Esophagus (tissue), 2 donors: ENCODE data around the gene KRT85. TPM values are rescaled to one million over a fixed set of nuclear protein-coding genes. Genes with fewer than 3 reads are reported as not detected.
A peak's percentile ranks its signal among the peaks of the same experiment; 100 is the strongest.

ENCODE experiments used
- H3K27ac ChIP-seq, 2 donors: one replicate each; pipeline ENCODE4 v1.5.1; 2013; ENCODE audit warnings: low read depth in 2 of 2, mild to moderate bottlenecking in 2 of 2, inconsistent platforms in 1 of 2, low read length in 1 of 2, moderate library complexity in 1 of 2
- H3K27me3 ChIP-seq, 2 donors: one replicate each; pipeline ENCODE4 v1.6.1; 2013; ENCODE audit warnings: low read length in 2 of 2, control low read depth in 1 of 2, mild to moderate bottlenecking in 1 of 2; ENCODE audit not compliant: insufficient read depth in 2 of 2, control insufficient read depth in 1 of 2
- H3K36me3 ChIP-seq, 2 donors: one replicate each; pipeline ENCODE4 v1.6.1; 2013; ENCODE audit warnings: low read length in 1 of 2; ENCODE audit not compliant: control insufficient read depth in 2 of 2, insufficient read depth in 2 of 2
- H3K4me1 ChIP-seq, 2 donors: one replicate each; pipeline ENCODE4 v1.6.1; 2013; ENCODE audit warnings: low read length in 1 of 2; ENCODE audit not compliant: control insufficient read depth in 2 of 2, insufficient read depth in 2 of 2
- H3K4me3 ChIP-seq, 2 donors: one replicate each; pipeline ENCODE4 v1.5.1; 2013; ENCODE audit warnings: low read length in 2 of 2, mild to moderate bottlenecking in 2 of 2, low read depth in 1 of 2, moderate library complexity in 1 of 2
- H3K9me3 ChIP-seq, 2 donors: one replicate each; pipeline ENCODE4 v1.6.1; 2013; ENCODE audit warnings: mild to moderate bottlenecking in 2 of 2, low read depth in 1 of 2, low read length in 1 of 2, moderate library complexity in 1 of 2; ENCODE audit not compliant: control insufficient read depth in 2 of 2, insufficient read depth in 1 of 2
- WGBS, 2 donors: extraction: QIAGEN DNeasy Blood & Tissue Kit; methylation state at CpG; one replicate each; pipeline ENCODE4 v1.1.7; 2013; 5-methylcytosine and 5-hydroxymethylcytosine counted together
- polyA plus RNA-seq, 2 donors: library from polyadenylated mRNA; stranded (reverse); fragments of 200-250 nt; gene quantifications; one replicate each; pipeline ENCODE4 v1.2.3, GENCODE V29; 2013
- donor health status: healthy with polysubstance abuse.
- donor health status: Bipolar disorder and iron deficiency.

The KRT85 gene
- polyA plus RNA-seq, 2 donors, result not detected

GRCh38 chr12:52355176-52355575 is 12.1 kb downstream of the KRT85 start:
- no peak overlapping the region for H3K27ac ChIP-seq
- no peaks in the 10 kb centered on the region for H3K9me3 ChIP-seq
- no peak overlapping the region for H3K4me3 ChIP-seq
- 93 to 94% methylated on average over 8 of the region's 8 CpGs for WGBS, 2 donors
- H3K4me1 ChIP-seq, result peaks cover 0 to 6% of the 10 kb centered on the region in 2 donors
- H3K36me3 ChIP-seq, result no peaks in the 10 kb centered on the region
- no peaks in the 10 kb centered on the region for H3K27me3 ChIP-seq

- WGBS, 2 donors, result 27 to 40% methylated on average over 5 of the region's 5 CpGs
These were observed 13.1 kb downstream of the KRT85 start for GRCh38 chr12:52354200-52354599.

GRCh38 chr12:52353766-52354165 is 13.5 kb downstream of the KRT85 start:
- Histone ChIP-seq H3K27me3 (no peaks in the 10 kb centered on the region), H3K4me1 (peaks cover 0 to 6% of the 10 kb centered on the region in 2 donors)
- WGBS, 2 donors, result 76% methylated on average over 3 of the region's 3 CpGs

More at GRCh38 chr12:52354200-52354599, 13.1 kb downstream of the KRT85 start:
- Histone ChIP-seq H3K27ac (no peak overlapping the region), H3K9me3 (no peaks in the 10 kb centered on the region), H3K4me1 (peaks cover 0 to 6% of the 10 kb centered on the region in 2 donors), H3K4me3 (no peak overlapping the region), H3K27me3 (no peaks in the 10 kb centered on the region), H3K36me3 (no peaks in the 10 kb centered on the region)

GRCh38 chr12:52352951-52353350 is 14.3 kb downstream of the KRT85 start:
- 80 to 92% methylated on average over 2 of the region's 2 CpGs for WGBS, 2 donors
- no peaks in the 10 kb centered on the region for H3K27me3 ChIP-seq
- no peaks in the 10 kb centered on the region for H3K36me3 ChIP-seq

More at GRCh38 chr12:52353766-52354165, 13.5 kb downstream of the KRT85 start:
- no peaks in the 10 kb centered on the region for H3K9me3 ChIP-seq
- no peak overlapping the region for H3K4me3 ChIP-seq
- H3K36me3 ChIP-seq, result no peaks in the 10 kb centered on the region
- H3K27ac ChIP-seq, result no peak overlapping the region

GRCh38 chr12:52351196-52352059 is 15.9 kb downstream of the KRT85 start:
- H3K27ac ChIP-seq, result no peak overlapping the region
- peaks cover 0 to 8% of the 10 kb centered on the region in 2 donors for H3K4me1 ChIP-seq
- no peaks in the 10 kb centered on the region for H3K27me3 ChIP-seq
- WGBS, 2 donors, result 32 to 38% methylated on average over 9 of the region's 9 CpGs
- H3K36me3 ChIP-seq, result no peaks in the 10 kb centered on the region
- H3K4me3 ChIP-seq, result no peak overlapping the region
- no peaks in the 10 kb centered on the region for H3K9me3 ChIP-seq

More at GRCh38 chr12:52352951-52353350, 14.3 kb downstream of the KRT85 start:
- Histone ChIP-seq H3K4me1 (peaks cover 0 to 6% of the 10 kb centered on the region in 2 donors), H3K4me3 (no peak overlapping the region), H3K9me3 (no peaks in the 10 kb centered on the region), H3K27ac (no peak overlapping the region)

- Histone ChIP-seq H3K4me1 (peaks cover 0 to 8% of the 10 kb centered on the region in 2 donors), H3K27me3 (no peaks in the 10 kb centered on the region), H3K9me3 (no peaks in the 10 kb centered on the region), H3K36me3 (no peaks in the 10 kb centered on the region), H3K27ac (no peak overlapping the region), H3K4me3 (no peak overlapping the region)
- WGBS, 2 donors, result 91 to 97% methylated on average over 5 of the region's 5 CpGs
These were observed 16.5 kb downstream of the KRT85 start for GRCh38 chr12:52350786-52351185.

GRCh38 chr12:52350021-52350620 is 17.2 kb downstream of the KRT85 start:
- no peak overlapping the region for H3K27ac ChIP-seq
- H3K4me3 ChIP-seq, result no peak overlapping the region
- no peaks in the 10 kb centered on the region for H3K9me3 ChIP-seq
- no peaks in the 10 kb centered on the region for H3K36me3 ChIP-seq
- peaks cover 0 to 8% of the 10 kb centered on the region in 2 donors for H3K4me1 ChIP-seq
- H3K27me3 ChIP-seq, result no peaks in the 10 kb centered on the region
- 94 to 95% methylated on average over 8 of the region's 8 CpGs for WGBS, 2 donors

- WGBS, 2 donors, result 69 to 71% methylated on average over 6 of the region's 6 CpGs
- peaks cover 0 to 8% of the 10 kb centered on the region in 2 donors for H3K4me1 ChIP-seq
These were observed 18.1 kb downstream of the KRT85 start for GRCh38 chr12:52349196-52349595.

GRCh38 chr12:52347551-52348510 is 19.4 kb downstream of the KRT85 start:
- WGBS, 2 donors, result 68 to 72% methylated on average over 16 of the region's 16 CpGs
- Histone ChIP-seq H3K36me3 (no peaks in the 10 kb centered on the region), H3K27ac (peak overlapping the region in 1 of 2 donors; percentile 1), H3K9me3 (peaks cover 0 to 3% of the 10 kb centered on the region in 2 donors), H3K4me3 (no peak overlapping the region), H3K4me1 (peaks cover 0 to 6% of the 10 kb centered on the region in 2 donors), H3K27me3 (no peaks in the 10 kb centered on the region)

More at GRCh38 chr12:52349196-52349595, 18.1 kb downstream of the KRT85 start:
- Histone ChIP-seq H3K36me3 (no peaks in the 10 kb centered on the region), H3K9me3 (no peaks in the 10 kb centered on the region), H3K27me3 (no peaks in the 10 kb centered on the region), H3K27ac (no peak overlapping the region), H3K4me3 (no peak overlapping the region)
